Measurements from ENCODE around the gene YTHDF1.

YTHDF1 gene

GRCh38 chr20:63179687-63180568 lies 36.0 kb downstream of the YTHDF1 start:
- ATAC-seq: no peak

GRCh38 chr20:63178889-63179686 lies 36.8 kb downstream of the YTHDF1 start:
- TF ChIP-seq ZNF8 (CRISPR knock-in tag; IDR thresholded peaks at IDR 0.05): no peak
- ATAC-seq: no peak

More at GRCh38 chr20:63179687-63180568, 36.0 kb downstream of the YTHDF1 start:
- TF ChIP-seq ZNF8 (CRISPR knock-in tag; IDR thresholded peaks at IDR 0.05) (no peak), ESRRG (CRISPR knock-in tag; IDR thresholded peaks at IDR 0.05) (no peak), ZNF70 (CRISPR knock-in tag; IDR thresholded peaks at IDR 0.05) (no peak), TOX (CRISPR knock-in tag; IDR thresholded peaks at IDR 0.05; ENCODE audit: borderline replicate concordance) (no peak), GLIS3 (CRISPR knock-in tag; IDR thresholded peaks at IDR 0.05) (no peak), RARB (CRISPR knock-in tag; IDR thresholded peaks at IDR 0.05) (no peak), ZFP3 (CRISPR knock-in tag; IDR thresholded peaks at IDR 0.05) (no peak), CSDC2 (CRISPR knock-in tag; IDR thresholded peaks at IDR 0.05) (no peak), PATZ1 (CRISPR knock-in tag; IDR thresholded peaks at IDR 0.05; ENCODE audit: borderline replicate concordance) (no peak), ZFP30 (CRISPR knock-in tag; IDR thresholded peaks at IDR 0.05) (no peak), ISL1 (CRISPR knock-in tag; IDR thresholded peaks at IDR 0.05) (no peak), BACH2 (CRISPR knock-in tag; IDR thresholded peaks at IDR 0.05; ENCODE audit: borderline replicate concordance) (no peak), CSRNP3 (CRISPR knock-in tag; IDR thresholded peaks at IDR 0.05) (no peak), OSR1 (CRISPR knock-in tag; IDR thresholded peaks at IDR 0.05) (no peak), SNAI2 (CRISPR knock-in tag; IDR thresholded peaks at IDR 0.05) (no peak), ZNF565 (CRISPR knock-in tag; conservative IDR thresholded peaks at IDR 0.05; ENCODE audit: low read depth) (no peak), ARNTL (CRISPR knock-in tag; IDR thresholded peaks at IDR 0.05; ENCODE audit: borderline replicate concordance, low read depth) (no peak), ZC3H10 (CRISPR knock-in tag; IDR thresholded peaks at IDR 0.05) (no peak)
- TF ChIP-seq, protein P1, sequence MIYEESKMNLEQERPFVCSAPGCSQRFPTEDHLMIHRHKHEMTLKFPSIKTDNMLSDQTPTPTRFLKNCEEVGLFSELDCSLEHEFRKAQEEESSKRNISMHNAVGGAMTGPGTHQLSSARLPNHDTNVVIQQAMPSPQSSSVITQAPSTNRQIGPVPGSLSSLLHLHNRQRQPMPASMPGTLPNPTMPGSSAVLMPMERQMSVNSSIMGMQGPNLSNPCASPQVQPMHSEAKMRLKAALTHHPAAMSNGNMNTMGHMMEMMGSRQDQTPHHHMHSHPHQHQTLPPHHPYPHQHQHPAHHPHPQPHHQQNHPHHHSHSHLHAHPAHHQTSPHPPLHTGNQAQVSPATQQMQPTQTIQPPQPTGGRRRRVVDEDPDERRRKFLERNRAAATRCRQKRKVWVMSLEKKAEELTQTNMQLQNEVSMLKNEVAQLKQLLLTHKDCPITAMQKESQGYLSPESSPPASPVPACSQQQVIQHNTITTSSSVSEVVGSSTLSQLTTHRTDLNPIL (CRISPR knock-in tag; IDR thresholded peaks at IDR 0.05; ENCODE audit: low read depth): no peak
- TF ChIP-seq, protein P2, sequence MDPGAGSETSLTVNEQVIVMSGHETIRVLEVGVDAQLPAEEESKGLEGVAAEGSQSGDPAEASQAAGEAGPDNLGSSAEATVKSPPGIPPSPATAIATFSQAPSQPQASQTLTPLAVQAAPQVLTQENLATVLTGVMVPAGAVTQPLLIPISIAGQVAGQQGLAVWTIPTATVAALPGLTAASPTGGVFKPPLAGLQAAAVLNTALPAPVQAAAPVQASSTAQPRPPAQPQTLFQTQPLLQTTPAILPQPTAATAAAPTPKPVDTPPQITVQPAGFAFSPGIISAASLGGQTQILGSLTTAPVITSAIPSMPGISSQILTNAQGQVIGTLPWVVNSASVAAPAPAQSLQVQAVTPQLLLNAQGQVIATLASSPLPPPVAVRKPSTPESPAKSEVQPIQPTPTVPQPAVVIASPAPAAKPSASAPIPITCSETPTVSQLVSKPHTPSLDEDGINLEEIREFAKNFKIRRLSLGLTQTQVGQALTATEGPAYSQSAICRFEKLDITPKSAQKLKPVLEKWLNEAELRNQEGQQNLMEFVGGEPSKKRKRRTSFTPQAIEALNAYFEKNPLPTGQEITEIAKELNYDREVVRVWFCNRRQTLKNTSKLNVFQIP (CRISPR knock-in tag; IDR thresholded peaks at IDR 0.05; ENCODE audit: borderline replicate concordance, low read depth): no peak

DNA sequence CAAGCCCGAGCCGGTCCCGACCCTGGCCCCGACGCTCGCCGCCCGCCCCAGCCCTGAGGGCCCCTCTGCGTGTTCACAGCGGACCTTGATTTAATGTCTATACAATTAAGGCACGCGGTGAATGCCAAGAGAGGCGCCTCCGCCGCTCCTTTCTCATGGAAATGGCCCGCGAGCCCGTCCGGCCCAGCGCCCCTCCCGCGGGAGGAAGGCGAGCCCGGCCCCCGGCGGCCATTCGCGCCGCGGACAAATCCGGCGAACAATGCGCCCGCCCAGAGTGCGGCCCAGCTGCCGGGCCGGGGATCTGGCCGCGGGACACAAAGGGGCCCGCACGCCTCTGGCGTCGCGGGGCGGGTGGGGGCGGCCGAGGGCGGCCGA lies 37.5 kb downstream of the YTHDF1 start:
- TF ChIP-seq, protein P1 (CRISPR knock-in tag; IDR thresholded peaks at IDR 0.05; ENCODE audit: low read depth): no peak
- ATAC-seq: no peak
